ENCODE data around the gene PSMD5.

Gene PSMD5

GRCh38 chr9:120875195-120875565, 32.5 kb upstream of the PSMD5 start:
- DNase-seq (ENCODE audit: low spot score) (no peak), FAIRE-seq (no peak)

GRCh38 chr9:120874226-120875194, 31.8 kb upstream of the PSMD5 start:
- FAIRE-seq (no peak), DNase-seq (ENCODE audit: low spot score) (no peak)

GRCh38 chr9:120873512-120873911, 30.8 kb upstream of the PSMD5 start:
- peak; percentile 80 for DNase-seq (ENCODE audit: low spot score)
- FAIRE-seq, result no peak

- no peak for DNase-seq (ENCODE audit: low spot score)
- no peak for FAIRE-seq
Measured at GRCh38 chr9:120872791-120873502, 30.2 kb upstream of the PSMD5 start.

- no peak for FAIRE-seq
- no peak for DNase-seq (ENCODE audit: low spot score)
Measured at GRCh38 chr9:120870206-120870605, 27.5 kb upstream of the PSMD5 start.

GRCh38 chr9:120869726-120870125, 27.0 kb upstream of the PSMD5 start:
- no peak for DNase-seq (ENCODE audit: low spot score)
- no peak for FAIRE-seq

- FAIRE-seq (no peak), DNase-seq (ENCODE audit: low spot score) (no peak)
Measured at GRCh38 chr9:120869360-120869687, 26.6 kb upstream of the PSMD5 start.

GRCh38 chr9:120868676-120869359, 26.1 kb upstream of the PSMD5 start:
- FAIRE-seq, result no peak

GRCh38 chr9:120868339-120868675, 25.6 kb upstream of the PSMD5 start:
- DNase-seq (ENCODE audit: low spot score) (no peak), FAIRE-seq (no peak)

More at GRCh38 chr9:120868676-120869359, 26.1 kb upstream of the PSMD5 start:
- DNase-seq (ENCODE audit: low spot score), result peak; percentile 81

- no peak for DNase-seq (ENCODE audit: low spot score)
- FAIRE-seq, result no peak
Measured at GRCh38 chr9:120867676-120868338, 25.1 kb upstream of the PSMD5 start.

- FAIRE-seq (no peak), DNase-seq (ENCODE audit: low spot score) (no peak)
Measured at GRCh38 chr9:120866651-120867050, 23.9 kb upstream of the PSMD5 start.

- no peak for DNase-seq (ENCODE audit: low spot score)
- no peak for FAIRE-seq
Measured at GRCh38 chr9:120865809-120866208, 23.1 kb upstream of the PSMD5 start.

- DNase-seq (ENCODE audit: low spot score), result no peak
- no peak for FAIRE-seq
Measured at GRCh38 chr9:120865176-120865575, 22.5 kb upstream of the PSMD5 start.

- FAIRE-seq (no peak), DNase-seq (ENCODE audit: low spot score) (no peak)
Measured at GRCh38 chr9:120864719-120865118, 22.0 kb upstream of the PSMD5 start.

- DNase-seq (ENCODE audit: low spot score) (no peak), FAIRE-seq (no peak)
Measured at GRCh38 chr9:120863833-120864232, 21.1 kb upstream of the PSMD5 start.

GRCh38 chr9:120862452-120862851, 19.7 kb upstream of the PSMD5 start:
- no peak for DNase-seq (ENCODE audit: low spot score)
- FAIRE-seq, result no peak

GRCh38 chr9:120861935-120862334, 19.2 kb upstream of the PSMD5 start:
- DNase-seq (ENCODE audit: low spot score) (no peak), FAIRE-seq (no peak)

- DNase-seq (ENCODE audit: low spot score), result no peak
- FAIRE-seq, result no peak
Measured at GRCh38 chr9:120860083-120860482, 17.4 kb upstream of the PSMD5 start.

GRCh38 chr9:120859361-120859760, 16.6 kb upstream of the PSMD5 start:
- no peak for FAIRE-seq
- DNase-seq (ENCODE audit: low spot score), result no peak

GRCh38 chr9:120857902-120858301, 15.2 kb upstream of the PSMD5 start:
- DNase-seq (ENCODE audit: low spot score) (no peak), FAIRE-seq (no peak)

- no peak for DNase-seq (ENCODE audit: low spot score)
- no peak for FAIRE-seq
Measured at GRCh38 chr9:120857481-120857880, 14.8 kb upstream of the PSMD5 start.

- FAIRE-seq, result no peak
- no peak for DNase-seq (ENCODE audit: low spot score)
Measured at GRCh38 chr9:120856700-120857099, 14.0 kb upstream of the PSMD5 start.
